Hindlimb muscle (tissue), 1 donor: Measurements from ENCODE around the gene CAPN14. TPM values are rescaled to one million over a fixed set of nuclear protein-coding genes. Genes with fewer than 3 reads are reported as not detected.
A peak's percentile ranks its signal among the peaks of the same experiment; 100 is the strongest.

Experiments used
- DNase-seq: peaks from one replicate; pipeline ENCODE4 v3.0.0-alpha.2; 2013
- polyA plus RNA-seq: library from polyadenylated mRNA; unstranded; fragments of 120-200 nt; gene quantifications from one replicate; pipeline ENCODE4 v1.2.1, GENCODE V29; 2013; ENCODE audit not compliant: insufficient read length

The CAPN14 gene
- polyA plus RNA-seq, 1 donor: 0.09 TPM

DNA sequence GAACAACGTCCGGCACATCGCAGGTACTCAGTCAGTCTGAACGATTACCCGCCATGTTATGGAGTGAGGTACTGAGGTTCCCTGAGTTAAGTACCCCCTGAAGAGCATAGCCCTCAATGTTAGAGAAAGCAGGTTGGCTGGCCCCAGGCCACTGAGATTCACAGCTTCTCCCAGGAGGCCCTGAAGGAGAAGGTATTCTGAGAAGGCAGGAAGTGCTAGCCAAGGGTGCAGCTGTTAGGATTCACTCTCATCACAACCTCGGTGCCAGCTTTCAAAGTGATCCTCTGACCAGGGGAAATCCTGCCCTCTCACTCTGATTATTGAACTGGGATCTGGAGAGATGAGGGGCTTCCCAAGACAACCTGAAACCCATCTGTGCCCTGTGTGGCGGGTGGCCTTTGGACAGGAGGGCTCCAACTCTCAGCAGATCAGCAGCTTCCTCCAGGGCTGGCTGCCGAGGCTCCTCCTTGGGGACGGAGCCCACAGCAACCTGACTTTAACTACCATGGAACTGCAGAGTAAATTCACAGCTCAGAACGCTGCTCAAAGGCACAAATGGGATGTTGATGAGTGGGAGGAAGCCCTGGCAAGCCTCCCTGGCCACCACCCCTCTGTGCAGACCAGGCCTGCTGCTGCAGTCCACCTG lies 24.4 kb upstream of the CAPN14 start:
- no peak for DNase-seq

DNA sequence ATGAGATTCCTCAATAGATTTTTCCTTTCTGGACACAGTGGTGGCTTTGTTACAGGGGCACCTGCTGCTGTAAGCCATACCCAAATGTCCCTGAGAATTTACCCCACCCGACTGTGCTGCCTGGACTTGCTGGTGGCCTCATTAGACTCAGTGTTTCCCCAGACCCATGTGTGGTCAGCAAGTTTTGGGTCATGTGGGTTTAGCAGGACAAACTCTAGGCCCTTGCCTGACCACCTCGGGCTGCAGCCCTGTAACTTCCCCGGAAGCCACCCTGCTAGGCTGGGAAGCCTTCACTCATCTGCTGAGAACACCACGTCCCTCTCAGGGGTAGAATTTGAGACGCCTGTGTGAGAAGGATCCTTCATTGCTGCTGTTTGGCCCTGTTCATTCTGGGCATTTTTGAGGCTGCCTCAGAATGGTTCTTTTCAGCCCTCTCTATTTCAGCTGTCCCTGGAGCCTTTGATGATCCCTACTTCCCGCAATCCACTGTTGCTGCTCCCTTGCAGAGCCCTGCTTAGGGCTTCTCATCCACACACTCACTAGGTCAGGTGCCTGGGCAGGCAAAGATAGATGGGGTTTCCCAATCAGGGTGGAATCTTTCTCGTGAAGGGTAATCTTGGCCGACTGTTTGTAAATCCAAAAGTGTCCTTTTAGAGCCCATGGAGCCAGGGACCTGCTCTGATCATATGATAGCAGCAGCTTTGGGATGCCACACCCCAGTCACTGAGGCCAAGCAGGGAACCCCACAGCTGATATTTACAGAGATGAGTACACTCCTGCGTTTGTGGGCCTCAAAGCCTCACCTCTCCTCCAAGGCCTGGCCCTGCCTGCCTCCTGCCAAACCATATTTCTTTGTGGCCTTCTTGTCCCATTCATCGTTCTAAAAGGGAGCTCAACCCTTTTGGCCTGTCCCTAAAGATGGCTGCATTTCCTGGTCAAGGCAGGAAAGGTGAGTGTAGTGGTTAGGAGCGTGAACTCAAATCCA lies 23.4 kb upstream of the CAPN14 start:
- DNase-seq: no peak

DNA sequence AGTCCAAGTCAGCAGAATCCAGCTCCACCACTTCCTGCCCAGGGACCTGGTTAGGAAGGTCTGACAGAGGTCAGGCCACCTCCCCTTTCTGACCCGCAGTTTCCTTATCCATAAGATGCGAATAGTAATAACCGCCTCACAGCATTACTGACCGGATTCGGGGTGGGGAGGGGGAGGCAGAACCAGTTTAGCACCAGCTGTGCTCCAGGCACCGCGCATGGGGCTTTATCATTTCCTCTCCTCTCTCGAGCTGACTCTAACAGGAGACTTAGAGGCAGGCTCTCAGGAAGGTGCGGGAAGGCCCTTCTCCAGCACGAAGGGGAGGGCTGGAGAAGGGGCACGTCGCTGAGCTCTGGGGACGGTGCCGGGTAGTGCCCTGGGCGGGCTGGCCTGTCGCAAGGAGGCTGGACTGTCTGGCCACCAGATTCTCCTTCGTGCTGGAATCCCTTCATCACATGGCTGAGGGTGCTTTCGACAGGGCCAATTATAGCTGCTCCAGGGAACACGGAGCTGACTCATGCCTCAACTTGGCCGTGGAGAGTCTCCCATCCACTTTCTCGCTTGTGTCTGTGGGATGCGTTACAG lies 22.4 kb upstream of the CAPN14 start:
- DNase-seq: peak; percentile 42

GRCh38 chr2:31238906-31239592 lies 21.7 kb upstream of the CAPN14 start:
- DNase-seq: no peak

- DNase-seq: no peak
Observed at GRCh38 chr2:31238126-31238905, 21.0 kb upstream of the CAPN14 start.

DNA sequence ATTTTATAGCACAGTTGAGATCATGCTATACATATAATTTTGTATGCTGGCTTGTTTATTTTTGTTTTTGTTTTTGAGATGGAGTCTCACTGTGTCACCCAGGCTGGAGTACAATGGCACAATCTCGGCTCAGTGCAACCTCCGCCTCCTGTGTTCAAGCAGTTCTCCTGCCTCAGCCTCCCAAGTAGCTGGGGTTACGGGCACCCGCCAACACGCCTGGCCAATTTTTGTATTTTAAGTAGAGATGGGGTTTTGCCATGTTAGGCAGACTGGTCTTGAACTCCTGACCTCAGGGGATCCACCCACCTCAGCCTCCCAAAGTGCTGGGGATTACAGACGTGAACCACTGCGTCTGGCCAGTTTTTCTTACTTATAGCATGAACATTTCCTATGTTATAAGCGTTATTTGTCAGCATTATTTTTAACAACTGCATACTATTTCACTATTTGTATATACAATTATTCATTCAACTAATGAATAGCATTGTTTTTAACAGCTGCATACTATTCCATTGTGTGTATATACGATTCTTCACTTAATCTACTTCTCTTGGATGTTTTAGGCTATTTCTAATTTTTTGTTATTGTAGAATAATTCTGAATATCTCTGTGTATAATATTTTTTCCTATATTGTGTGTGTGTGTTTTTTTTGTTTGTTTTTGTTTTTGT lies 20.2 kb upstream of the CAPN14 start:
- no peak for DNase-seq

DNA sequence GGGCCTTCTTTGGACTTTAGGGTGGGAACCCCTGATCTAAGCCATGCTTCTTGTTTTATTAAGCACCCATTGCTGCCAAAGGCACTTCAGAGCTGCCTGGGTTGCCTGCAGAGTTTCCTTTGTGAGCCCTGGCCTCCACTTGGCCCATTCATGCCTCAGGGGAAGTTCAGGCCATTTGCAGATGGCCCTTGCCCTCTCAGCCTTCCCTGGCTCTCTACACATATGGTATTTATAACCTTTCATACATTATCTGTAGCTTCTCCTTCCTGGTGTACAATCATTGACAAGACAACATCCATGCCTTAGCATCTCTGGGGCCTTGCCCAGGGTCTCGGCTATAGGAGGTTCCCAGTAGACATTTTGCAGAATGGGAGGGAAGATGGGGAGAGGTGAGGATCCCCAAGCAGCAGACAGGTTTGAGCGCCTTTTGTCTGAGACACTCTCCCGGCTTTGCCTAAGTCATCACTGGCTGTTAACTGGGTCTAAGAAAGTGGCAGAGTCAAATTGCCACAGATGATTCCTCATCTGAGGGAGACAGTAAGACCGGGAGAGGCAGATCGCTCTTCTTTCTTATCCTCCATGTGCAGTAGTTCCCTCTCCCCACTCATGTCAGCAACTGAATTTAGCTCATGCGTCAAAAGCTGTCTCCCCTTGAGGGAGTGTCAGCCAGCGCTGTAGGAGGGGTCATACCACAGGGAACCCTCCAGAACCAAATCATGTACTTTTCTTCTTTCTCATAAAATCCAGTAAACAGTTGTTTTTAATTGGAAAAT lies 19.3 kb upstream of the CAPN14 start:
- DNase-seq: no peak

DNA sequence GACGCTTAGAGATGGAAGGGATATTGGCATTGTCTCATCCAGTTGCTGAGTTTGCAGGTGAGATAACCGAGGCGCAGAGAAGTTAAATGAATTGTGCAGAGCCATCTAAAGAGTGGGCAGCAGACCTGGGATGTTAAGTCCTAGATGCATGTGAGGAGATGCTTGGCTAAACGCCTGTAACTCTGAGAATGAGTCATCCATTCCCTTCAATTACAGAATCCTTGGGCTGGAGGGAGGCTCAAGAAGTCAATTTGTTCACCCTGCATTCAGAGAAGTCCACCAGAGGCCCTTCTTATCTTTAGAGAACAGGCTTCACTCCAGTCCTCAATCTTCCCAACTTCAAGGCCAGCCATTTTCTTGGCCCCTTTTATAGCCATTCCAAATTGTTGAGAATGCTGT lies 18.2 kb upstream of the CAPN14 start:
- no peak for DNase-seq

DNA sequence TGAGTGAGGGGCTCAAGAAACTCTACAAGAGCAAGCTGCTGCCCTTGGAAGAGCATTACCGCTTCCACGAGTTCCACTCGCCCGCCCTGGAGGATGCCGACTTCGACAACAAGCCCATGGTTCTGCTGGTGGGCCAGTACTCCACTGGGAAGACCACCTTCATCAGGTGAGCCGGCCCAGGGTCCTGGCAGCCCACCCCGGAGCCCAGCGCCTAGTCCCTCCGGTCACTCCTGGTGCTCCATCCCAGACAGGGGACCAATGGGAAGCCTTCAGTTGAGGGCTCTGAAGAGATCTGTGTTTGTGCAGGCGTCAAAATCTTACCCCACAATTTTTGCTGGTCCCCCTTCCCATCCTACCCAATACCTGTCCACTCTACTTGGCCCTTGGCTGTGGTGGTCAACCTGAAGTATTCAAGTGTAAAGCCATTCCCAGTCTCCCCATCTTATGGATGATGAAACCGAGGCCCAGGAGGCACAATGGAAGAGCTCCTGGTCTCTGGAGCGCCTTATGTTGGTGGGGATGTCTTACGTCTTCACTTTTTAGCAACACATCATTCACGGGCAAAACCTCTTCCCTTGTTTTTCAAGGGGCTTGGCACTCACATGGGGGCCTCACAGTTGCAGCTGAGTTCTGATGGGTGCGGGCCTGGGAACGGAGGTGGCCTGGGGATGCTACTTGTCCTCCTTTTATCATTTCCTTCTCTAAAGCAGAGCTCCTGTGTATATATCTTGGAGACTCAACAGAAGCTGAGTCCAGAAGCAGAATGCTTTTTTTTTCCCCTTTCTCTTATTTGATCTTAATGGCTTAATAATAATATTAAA lies 17.6 kb upstream of the CAPN14 start:
- DNase-seq: no peak

GRCh38 chr2:31233741-31234682 lies 16.7 kb upstream of the CAPN14 start, which contains the start of gene EHD3:
TSS of gene EHD3 (plus strand) at chr2:31234152. CDS start at chr2:31234622, 470 bp downstream.
- peak; percentile 83 for DNase-seq

DNA sequence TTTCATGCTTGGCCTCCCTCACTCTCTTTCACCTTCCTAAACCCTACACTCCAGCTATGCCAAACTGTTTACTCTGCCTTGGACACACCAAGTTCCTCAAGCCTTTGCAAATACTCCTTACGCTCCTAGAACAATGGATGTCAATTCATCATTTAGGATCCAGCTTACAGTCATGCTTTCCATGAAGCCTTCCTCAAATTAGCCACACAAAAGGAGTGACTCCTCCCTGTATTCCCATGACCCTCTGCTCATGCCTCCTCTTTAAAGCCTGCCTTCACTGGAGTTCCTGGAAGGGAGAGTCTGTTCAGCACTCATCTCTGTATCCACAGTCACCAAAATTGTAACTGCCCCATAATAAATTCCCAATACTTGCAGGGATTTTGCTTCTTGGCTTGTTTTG lies 15.9 kb upstream of the CAPN14 start:
- DNase-seq: no peak

DNA sequence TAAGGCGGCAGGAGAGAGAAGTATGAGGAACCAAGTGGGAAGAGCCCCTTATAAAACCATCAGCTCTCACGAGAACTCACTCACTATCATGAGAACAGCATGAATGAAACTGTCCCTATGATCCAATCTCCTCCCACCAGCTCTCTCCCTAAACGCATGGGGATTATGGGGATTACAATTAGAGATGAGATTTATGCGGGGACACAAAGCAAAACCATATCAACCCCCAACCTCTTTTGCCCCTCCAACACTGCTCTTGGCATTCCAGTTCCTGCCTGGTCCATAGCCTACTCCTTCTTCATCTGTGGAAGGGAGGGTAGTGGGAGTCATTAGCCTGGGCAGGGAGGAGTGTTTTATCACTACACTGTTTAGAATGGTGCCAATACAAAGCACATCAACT lies 15.3 kb upstream of the CAPN14 start:
- DNase-seq: no peak

DNA sequence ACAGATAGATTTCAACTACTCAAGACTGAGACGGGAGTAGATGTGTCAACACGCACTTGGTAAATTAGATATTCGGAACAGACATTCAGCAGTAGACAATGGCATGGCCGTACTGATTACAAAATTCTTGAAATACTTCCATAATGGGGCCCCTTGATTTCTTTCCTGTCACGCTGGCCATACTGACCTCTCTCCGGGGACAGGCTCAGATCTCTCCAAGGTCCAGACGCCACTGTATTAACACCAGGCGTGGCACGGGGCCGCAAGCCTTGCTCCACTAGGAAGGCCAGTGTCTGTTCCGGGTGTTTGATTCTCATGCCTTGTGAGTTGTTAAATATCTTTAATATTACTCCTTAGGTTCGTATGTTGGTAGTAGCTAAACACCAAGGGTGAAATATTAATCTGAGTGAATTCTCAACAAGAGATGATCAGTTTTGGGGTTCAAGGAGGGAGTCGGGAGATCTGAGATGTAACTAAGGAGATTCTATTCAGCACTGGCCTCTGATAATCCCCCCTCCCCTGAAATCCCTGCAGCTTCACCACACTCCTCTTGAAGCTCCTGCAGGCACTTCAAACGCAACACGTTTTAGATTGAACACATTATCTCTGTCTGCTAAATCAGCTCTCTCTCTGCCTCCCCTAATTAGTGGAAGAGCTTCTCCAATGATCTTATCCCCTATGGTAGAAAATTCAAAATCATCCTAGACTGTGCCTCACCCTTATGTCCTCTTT lies 14.4 kb upstream of the CAPN14 start:
- no peak for DNase-seq

- DNase-seq: no peak
Observed at GRCh38 chr2:31230751-31231150, 13.4 kb upstream of the CAPN14 start.

DNA sequence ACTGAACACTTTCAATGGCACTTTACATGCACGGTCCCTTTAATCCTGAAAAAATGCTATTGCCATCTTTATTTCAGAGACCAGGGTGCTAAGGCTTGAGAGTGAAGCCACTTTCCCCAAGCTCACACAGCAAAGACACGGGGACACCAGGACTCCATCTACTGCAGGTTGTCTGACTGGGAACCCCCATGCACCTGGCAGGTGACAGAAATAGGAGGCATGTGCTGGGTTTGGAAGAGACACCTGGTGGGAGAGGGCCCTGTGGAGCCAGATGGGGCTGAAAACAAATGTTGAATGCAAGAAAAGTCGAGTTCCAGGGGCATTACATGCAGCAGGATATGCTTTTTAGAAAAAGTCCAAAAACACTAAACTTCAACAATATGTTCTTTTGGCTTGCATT lies 11.4 kb upstream of the CAPN14 start:
- no peak for DNase-seq

DNA sequence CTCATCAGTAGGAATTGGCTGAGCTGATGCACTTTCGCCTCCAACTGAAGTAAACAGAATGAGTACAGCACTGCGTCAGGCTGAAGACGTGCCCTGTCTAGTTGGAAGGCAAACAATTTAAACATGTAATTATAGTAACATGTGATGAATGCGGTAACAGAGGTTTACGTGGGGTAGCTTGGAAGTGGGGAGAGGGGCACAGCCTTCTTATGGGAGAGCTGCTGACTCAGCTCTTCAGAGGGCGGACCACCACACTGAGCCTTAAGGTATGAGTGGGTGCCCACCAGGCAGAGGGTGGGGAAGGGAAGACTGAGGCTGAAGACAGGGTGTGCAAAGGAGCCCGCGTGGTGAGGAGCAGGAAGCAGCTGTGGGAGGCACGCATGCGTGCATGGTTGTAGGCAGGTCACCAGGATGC lies 10.4 kb upstream of the CAPN14 start:
- DNase-seq: no peak

DNA sequence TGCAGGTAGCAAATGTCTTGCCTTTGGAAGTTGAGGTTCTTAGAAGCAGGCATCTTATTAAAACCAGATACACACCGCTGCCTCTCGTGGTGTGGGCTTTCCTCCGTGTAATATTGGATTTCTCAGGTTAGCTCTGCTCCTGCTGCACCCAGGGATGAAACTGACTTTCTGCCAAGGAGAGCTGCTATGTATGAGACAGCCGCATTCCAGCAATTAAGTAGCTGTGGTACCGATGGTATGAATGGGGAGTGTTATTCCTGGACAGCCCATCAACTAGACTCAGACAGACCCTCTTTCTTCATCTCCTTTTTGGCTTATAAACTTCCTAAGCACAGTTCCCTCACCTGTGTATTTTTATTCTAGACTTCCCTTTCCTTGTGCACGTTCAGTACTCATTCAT lies 9.8 kb upstream of the CAPN14 start:
- DNase-seq: no peak

- DNase-seq: no peak
Observed at GRCh38 chr2:31226266-31226665, 9.0 kb upstream of the CAPN14 start.
